Endometrial microvascular endothelial cells (primary cell): ENCODE results near the gene AMER1. TPM values are rescaled to one million over a fixed set of nuclear protein-coding genes. Genes with fewer than 3 reads are reported as not detected.

Experiments used
- in situ Hi-C: cut with HindIII; loops from 2 replicates; pipeline ENCODE4 v1.10.0; 2017; ENCODE audit warnings: low sequenced_read_pairs, low pct_unique_long_range_greater_than_20kb; ENCODE audit errors: inconsistent ontology term
- total RNA-seq: library from RNA; depleted of rRNA; stranded (reverse); fragments of >200 nt; gene quantifications from one replicate; pipeline ENCODE4 v1.2.3, GENCODE V29; 2015; ENCODE audit errors: inconsistent ontology term

Gene AMER1
- total RNA-seq, 1 donor from 2014 or later: 0.56 TPM

DNA sequence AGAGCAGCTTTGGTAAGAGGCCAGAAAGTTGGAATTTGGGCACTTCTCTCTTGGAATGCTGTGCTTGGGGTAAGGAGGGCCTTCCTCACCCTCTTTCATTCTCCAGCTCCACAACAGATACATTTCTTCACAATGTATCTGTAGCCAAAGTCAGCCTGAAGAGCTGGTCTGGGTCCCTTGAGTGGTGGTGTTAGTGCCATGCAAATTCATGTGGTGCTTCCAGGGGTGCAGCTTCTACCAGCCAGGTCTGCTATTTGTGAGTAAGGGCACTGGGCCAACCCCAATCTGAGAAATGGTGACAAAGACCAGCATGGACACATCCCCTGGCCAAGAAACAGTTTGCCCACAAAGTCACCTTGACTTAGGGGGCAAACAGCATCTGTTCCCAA lies 17.8 kb downstream of the AMER1 start:
- in situ Hi-C loops: no loop called here

DNA sequence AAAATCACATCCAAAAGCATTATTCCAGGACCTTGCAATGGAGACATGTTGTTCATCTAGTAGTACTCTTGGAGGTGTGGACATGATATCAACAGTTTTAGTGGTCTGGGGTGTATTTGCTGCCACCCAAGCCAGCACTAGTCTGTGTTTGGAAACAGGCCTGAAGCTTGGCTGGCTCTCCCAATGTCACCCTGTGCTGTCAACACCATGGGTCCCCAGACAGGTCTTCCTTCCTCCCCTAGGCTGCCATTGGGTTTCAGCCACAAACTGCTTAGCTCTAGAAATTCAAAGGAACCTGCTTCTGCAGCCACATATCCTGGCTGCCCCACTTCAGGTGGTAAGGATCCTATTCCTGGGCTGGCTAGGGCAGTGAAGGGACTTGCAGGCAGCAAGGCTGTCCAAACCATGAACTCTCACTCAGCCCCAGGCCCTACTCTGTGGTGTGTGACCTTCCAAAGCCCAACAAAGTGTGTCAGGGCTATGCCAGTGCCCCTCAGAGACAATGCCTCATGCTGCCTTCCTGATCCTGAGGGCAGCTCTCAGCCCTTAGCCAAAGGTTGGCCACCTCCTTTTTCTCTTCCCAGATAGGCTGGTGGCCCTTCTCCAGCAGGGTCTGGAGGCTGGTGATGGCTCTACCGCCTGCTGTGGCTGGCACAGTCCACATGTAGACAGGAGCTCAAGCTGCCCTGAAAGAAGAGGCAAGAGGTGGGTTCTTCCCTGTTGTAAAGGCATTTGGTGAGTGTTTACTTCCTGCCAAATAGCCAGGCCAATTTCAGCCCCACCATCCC lies 18.3 kb downstream of the AMER1 start:
- in situ Hi-C loops: no loop called here

DNA sequence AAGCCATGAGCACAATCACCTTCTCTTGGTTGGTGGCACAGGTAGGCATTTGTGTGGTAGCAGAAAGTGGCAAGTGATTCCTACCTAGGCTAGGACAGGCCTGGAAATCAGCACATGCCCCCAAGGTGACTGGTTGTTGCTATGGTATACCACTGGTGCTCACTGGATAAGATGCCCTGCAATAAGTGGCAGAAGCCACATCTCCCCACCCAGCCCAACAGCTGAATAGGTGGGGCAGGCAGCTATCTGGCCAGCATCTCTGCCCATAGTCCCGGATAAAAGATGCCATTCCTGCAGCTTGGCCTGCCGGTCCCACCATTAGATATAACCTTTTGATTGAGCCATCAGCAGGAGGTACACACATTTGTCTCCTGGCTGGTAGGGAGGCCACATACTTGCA lies 21.1 kb downstream of the AMER1 start:
- in situ Hi-C loops: no loop called here

DNA sequence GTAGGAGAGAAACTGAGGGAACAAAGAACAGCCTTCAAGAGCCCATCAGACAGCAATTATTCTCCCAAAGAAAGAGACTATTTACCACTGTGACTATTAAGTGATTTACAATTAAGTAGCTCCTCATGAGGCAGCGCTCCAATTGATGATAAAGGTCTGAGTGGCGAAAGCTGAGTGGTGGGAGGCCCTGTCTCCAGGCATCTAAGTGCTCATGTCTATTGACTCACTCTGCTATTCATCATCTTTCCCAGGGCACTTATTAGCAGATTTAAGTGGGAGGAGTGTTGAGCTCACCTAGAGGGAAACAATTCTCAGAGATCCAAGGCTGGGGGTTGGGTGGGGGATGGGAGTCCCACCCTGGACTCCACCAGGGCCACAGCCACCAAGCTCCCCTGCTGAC lies 23.3 kb downstream of the AMER1 start:
- in situ Hi-C loops: no loop called here

DNA sequence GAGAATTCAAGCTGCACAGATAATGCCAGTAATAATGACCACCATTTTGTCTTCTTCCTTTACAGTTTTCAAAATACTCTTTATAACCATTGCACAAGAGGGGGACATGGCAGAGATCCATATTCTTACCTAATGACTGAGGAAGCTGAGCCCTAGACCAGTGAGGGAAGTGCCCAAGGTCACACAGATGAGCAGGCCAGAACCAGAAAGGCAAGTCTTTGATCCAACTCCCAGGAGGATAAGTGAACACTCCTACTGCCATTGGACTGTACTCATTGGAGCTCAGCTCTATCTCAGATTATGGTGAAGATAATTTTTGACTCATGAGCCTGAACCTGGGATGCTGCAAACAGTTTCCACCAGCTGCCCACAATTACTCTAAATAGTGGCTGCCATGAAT lies 28.6 kb downstream of the AMER1 start:
- in situ Hi-C loops: no loop called here

DNA sequence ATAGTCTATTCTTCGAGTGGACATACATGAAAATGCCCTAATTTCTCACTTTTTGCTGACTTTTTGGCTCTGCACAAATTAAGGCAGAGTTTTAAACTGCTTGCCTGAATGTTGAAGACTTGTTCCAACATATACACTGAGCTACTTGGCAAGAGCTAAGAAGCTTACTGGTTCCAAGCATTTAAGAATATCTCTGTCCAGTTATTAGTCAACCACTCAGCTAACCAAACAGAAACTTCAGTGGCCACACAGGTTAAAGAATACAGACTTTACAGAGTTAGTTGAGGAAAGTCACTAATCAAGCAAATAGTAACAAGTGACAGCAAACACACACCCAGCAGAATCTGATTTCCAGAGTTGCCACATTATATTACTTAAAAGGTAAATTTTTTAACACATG lies 35.5 kb downstream of the AMER1 start:
- in situ Hi-C loops: no loop called here

DNA sequence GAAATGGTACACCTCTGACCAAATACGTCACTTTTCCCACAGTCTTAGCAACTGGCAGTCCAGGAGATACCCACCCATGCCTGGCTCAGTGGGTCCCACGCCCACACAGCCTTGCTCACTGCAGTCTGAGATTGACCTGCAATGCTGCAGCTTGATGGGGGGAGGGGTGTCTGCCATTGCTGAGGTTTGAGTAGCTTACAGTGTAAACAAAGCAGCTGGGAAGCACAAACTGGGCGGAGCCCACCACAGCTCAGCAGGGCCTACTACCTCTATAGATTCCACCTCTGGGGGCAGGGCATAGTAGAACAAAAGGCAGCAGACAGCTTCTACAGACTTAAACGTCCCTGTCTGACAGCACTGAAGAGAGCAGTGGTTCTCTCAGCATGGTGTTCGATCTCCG lies 52.7 kb downstream of the AMER1 start:
- in situ Hi-C loops: no loop called here

DNA sequence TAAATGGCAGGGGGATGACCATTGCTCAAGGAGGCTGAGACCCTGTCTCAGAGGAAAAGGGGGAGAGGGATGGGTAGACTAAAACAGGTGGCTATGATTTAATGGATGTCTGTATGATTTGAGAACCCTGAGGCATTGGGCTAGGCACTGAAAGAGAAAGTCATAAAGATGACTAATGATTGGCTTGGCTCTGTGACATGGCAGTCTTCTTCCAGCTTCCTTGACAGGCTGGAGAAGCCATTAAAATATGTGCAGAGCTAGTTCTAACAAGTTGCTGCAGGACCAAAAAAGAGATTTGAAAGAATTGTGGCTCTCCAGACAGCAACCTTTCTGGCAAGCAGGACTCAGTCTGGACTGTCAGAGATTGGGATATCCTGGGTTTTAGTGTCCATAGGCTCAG lies 53.6 kb downstream of the AMER1 start:
- in situ Hi-C loops: no loop called here

DNA sequence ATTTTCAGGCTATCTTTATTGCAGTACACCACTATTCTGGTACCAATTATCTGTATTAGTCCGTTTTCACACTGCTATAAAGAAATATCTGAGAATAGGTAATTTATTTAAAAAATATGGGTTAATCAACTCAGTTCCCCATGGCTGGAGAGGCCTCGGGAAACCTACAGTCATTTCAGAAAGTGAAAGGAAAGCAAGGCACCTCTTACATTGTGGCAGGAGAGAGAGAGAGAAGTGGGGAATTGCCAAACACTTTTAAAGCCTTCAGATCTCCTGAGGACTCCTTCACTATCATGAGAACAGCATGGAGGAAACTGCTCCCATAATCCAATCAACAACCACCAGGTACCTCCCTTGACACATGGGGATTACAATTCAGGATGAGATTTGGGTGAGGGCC lies 54.7 kb downstream of the AMER1 start:
- in situ Hi-C loops: no loop called here

Other genes starting within 250 kb of the AMER1 start
- gene ASB12, start 24.9 kb upstream of the AMER1 start, total RNA-seq: not detected
- not detected for gene MTMR8, start 189.7 kb upstream of the AMER1 start, total RNA-seq